MCF 10A (cell line): ENCODE measurements around the gene FILIP1L. TPM values are rescaled to one million over a fixed set of nuclear protein-coding genes. Genes with fewer than 3 reads are reported as not detected.
A peak's percentile ranks its signal among the peaks of the same experiment; 100 is the strongest.

Experiments
- BruUV-seq: library from RNA; stranded (reverse); fragments of 400-500 nt; replicated peaks from 2 replicates; lab custom pipeline; 2021; lab: Mats Ljungman, UMichigan
- CTCF ChIA-PET: fragments of 300-600 bp; sonication (Branson Sonifier 250); formaldehyde crosslinking; extraction: SDS; loops from one replicate; lab custom pipeline; 2021; ENCODE audit warnings: antibody characterized with exemption, inconsistent platforms; lab: Yijun Ruan, JAX
- POLR2A ChIA-PET: fragments of 300-600, 350-650 bp; sonication (Branson Sonifier 250); formaldehyde crosslinking; extraction: SDS; loops from one replicate; lab custom pipeline; 2020; ENCODE audit warnings: antibody characterized with exemption, inconsistent platforms; lab: Yijun Ruan, JAX
- DNase-seq: peaks from one replicate; pipeline ENCODE4 v3.0.0-alpha.2; 2018; ENCODE audit not compliant: unreplicated experiment
- H3K27ac Mint-ChIP-seq: one replicate; pipeline ENCODE4 v1.8.0; 2022; ENCODE audit warnings: mild to moderate bottlenecking, low read depth, mixed read lengths; ENCODE audit not compliant: unreplicated experiment
- H3K27me3 Mint-ChIP-seq: one replicate; pipeline ENCODE4 v1.8.0; 2022; ENCODE audit warnings: mixed read lengths; ENCODE audit not compliant: insufficient read depth, unreplicated experiment
- H3K36me3 Mint-ChIP-seq: one replicate; pipeline ENCODE4 v1.8.0; 2022; ENCODE audit warnings: mild to moderate bottlenecking, moderate library complexity, mixed read lengths; ENCODE audit not compliant: insufficient read depth, unreplicated experiment
- H3K4me1 Mint-ChIP-seq: one replicate; pipeline ENCODE4 v1.8.0; 2022; ENCODE audit warnings: mixed read lengths; ENCODE audit not compliant: insufficient read depth, unreplicated experiment
- H3K4me3 Mint-ChIP-seq: one replicate; pipeline ENCODE4 v1.8.0; 2022; ENCODE audit warnings: mild to moderate bottlenecking, moderate library complexity, mixed read lengths; ENCODE audit not compliant: unreplicated experiment
- H3K9me3 Mint-ChIP-seq: one replicate; pipeline ENCODE4 v1.8.0; 2022; ENCODE audit warnings: mixed read lengths; ENCODE audit not compliant: unreplicated experiment
- intact Hi-C: fragments of 100-400 bp; cut with micrococcal nuclease; formaldehyde crosslinking; loops from 2 replicates; pipeline ENCODE4 v1.14.1; 2022
- total RNA-seq: library from RNA; stranded (reverse); gene quantifications from 2 replicates; pipeline ENCODE4 v1.2.3, GENCODE V29; 2022
- TF ChIP-seq, protein P1 (sequence below): fragments of 200-600 bp; IDR thresholded peaks from one replicate; pipeline ENCODE4 v1.8.0; 2022; ENCODE audit warnings: antibody characterized with exemption, mild to moderate bottlenecking; ENCODE audit not compliant: unreplicated experiment

The FILIP1L gene
- total RNA-seq, 1 experiment from 2014 or later = 2.4 TPM

DNA sequence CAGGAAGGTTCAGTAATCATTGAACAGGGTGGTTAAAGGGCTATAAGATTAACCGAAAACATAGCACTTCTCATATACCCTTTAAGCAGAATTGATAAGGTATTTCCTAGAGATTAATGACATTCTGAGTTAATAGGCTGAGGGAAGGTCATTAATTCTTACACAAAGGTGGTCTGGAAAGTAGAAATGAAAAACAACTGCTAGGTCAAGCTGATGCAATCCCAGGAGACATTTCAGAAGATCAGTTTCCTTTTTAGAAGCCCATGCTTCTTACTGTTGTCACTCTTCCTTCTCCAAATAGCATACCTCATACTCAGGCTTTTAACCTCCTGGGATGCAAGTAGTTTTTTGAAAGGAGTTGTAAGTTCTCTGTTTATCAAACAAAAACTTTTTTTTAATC lies 8.8 kb downstream of the FILIP1L start:
- TF ChIP-seq, protein P1, sequence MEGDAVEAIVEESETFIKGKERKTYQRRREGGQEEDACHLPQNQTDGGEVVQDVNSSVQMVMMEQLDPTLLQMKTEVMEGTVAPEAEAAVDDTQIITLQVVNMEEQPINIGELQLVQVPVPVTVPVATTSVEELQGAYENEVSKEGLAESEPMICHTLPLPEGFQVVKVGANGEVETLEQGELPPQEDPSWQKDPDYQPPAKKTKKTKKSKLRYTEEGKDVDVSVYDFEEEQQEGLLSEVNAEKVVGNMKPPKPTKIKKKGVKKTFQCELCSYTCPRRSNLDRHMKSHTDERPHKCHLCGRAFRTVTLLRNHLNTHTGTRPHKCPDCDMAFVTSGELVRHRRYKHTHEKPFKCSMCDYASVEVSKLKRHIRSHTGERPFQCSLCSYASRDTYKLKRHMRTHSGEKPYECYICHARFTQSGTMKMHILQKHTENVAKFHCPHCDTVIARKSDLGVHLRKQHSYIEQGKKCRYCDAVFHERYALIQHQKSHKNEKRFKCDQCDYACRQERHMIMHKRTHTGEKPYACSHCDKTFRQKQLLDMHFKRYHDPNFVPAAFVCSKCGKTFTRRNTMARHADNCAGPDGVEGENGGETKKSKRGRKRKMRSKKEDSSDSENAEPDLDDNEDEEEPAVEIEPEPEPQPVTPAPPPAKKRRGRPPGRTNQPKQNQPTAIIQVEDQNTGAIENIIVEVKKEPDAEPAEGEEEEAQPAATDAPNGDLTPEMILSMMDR = no peak
- Mint-ChIP-seq H3K4me3 (no peak overlapping the region), H3K27me3 (no peaks in the 10 kb centered on the region), H3K36me3 (peaks cover 9% of the 10 kb centered on the region), H3K9me3 (peaks cover 7% of the 10 kb centered on the region), H3K4me1 (peaks cover 25% of the 10 kb centered on the region), H3K27ac (peak overlapping the region; percentile 39)
- no TSS peak for BruUV-seq
- CTCF ChIA-PET = interaction anchor here (0.7 to 2.2 kb wide), 5 partner anchors 13 to 261 kb away, joined by 3 to 7 read pairs (median 4); no protein-coding TSS in a partner anchor
- POLR2A ChIA-PET = interaction anchor here (0.6 to 2.0 kb wide), 5 partner anchors 37 to 265 kb away, joined by 3 to 8 read pairs (median 4); partner anchors contain the start of gene TBC1D23
- intact Hi-C loops = no loop called here
- DNase-seq = no peak

DNA sequence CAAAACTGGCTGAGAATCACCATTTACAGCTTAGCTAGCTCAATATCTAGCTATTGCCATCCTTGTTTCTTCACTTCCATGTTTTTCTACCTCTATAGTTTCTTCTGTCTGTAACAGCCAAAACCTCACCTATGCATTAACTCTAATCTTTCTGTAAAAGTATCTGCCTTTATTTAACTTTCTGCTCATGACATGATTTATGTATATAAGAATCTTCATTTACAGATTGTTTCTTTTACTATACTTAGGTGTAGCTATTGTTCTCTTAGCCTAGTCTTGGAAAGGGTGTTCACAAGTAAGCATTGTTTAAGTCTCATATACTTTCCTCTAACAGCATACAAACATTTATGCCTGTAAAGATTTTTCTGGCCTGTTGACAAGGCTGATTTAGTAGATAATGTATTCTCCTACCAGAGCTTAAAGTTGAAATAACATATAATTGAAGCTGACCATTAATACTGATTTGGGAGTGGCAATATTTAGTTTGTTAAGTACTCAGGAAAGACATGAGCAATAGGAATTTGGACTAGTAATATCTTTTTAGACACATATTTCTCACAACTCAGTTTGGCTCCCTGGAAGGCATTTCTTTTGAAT lies 9.4 kb downstream of the FILIP1L start:
- POLR2A ChIA-PET = interaction anchor here (1.1 kb wide), 1 partner anchor 40 kb away, joined by 4 read pairs; no protein-coding TSS in a partner anchor
- Mint-ChIP-seq H3K36me3 (peaks cover 9% of the 10 kb centered on the region), H3K4me1 (peaks cover 25% of the 10 kb centered on the region), H3K9me3 (peaks cover 7% of the 10 kb centered on the region), H3K27ac (peak overlapping the region; percentile 39), H3K4me3 (no peak overlapping the region), H3K27me3 (no peaks in the 10 kb centered on the region)
- CTCF ChIA-PET = interaction anchor here (0.7 to 2.2 kb wide), 4 partner anchors 12 to 260 kb away, joined by 3 to 7 read pairs (median 4); no protein-coding TSS in a partner anchor
- TF ChIP-seq, protein P1 = no peak
- intact Hi-C loops = no loop called here
- no peak for DNase-seq
- BruUV-seq = no TSS peak

DNA sequence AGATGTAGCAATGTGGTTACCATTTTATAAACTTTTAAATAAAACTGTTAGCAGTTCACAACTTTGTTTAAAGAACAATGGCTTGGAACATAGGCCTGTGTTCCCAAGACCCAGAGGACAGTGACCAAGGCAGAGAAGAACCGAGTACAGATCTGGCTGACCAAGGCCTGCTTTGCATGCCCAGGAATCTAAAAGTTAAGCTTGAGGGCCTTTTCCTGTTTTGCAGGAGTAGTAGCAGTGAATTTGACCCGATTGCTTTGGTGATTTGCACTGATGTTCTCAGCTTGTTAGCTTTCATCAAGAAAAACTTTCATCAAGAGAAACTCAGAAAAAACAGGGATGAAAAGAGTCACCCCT lies 9.9 kb downstream of the FILIP1L start:
- intact Hi-C loops = no loop called here
- CTCF ChIA-PET = interaction anchor here (1.1 to 1.5 kb wide), 3 partner anchors 22 to 260 kb away, joined by 3 to 5 read pairs (median 3); no protein-coding TSS in a partner anchor
- Mint-ChIP-seq H3K9me3 (peaks cover 7% of the 10 kb centered on the region), H3K27me3 (no peaks in the 10 kb centered on the region), H3K27ac (no peak overlapping the region), H3K4me3 (no peak overlapping the region), H3K36me3 (peaks cover 9% of the 10 kb centered on the region), H3K4me1 (peaks cover 25% of the 10 kb centered on the region)
- POLR2A ChIA-PET = no interaction called here
- TF ChIP-seq, protein P1 = no peak
- BruUV-seq = no TSS peak
- no peak for DNase-seq

DNA sequence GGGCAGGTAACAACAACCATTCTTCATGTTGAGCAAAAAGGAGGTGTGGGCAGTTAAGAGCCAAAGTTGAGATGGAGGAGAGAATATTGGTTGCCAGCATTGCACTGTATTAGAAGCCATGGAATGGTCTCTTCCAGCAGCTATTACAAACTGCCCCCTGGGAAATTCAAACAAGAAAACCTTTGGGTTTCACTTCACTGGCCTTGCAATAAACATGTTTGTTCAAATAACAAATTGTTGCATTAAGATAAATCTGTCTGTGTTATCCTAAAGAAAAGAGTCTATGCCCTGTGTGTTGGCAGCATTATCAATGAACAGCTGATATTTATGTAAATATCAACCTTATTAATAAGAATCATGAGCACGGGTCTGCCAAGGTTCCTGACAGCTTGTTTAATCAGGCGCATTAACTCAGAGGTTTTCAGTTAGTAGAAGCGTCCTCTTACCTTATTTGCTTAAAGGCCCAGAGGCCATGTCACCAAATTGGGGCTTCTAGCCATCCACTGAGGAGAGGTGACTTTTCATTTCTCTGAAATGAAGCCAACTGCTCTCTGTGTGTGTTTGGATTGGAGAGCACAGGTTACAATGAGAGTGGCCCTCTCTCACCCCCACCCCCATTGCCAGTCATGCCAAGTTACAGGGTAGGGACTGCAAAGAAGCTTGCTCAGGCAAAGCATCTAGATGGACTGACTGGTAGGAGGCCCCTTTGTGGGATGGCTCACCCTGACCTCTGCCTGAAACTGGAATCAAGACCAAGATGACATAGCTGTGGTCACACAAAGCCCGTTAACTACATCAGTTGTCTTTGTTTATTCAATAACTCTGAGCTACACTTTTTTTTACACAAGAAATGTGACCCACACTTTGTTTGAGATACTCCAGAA lies 10.5 kb downstream of the FILIP1L start:
- peaks cover 7% of the 10 kb centered on the region for H3K9me3 Mint-ChIP-seq
- no peak for DNase-seq
- H3K27me3 Mint-ChIP-seq = no peaks in the 10 kb centered on the region
- H3K4me1 Mint-ChIP-seq = peaks cover 25% of the 10 kb centered on the region
- intact Hi-C loops = no loop called here
- peaks cover 9% of the 10 kb centered on the region for H3K36me3 Mint-ChIP-seq
- BruUV-seq = no TSS peak
- TF ChIP-seq, protein P1 = no peak
- POLR2A ChIA-PET = no interaction called here
- CTCF ChIA-PET = interaction anchor here (0.5 to 1.1 kb wide), 3 partner anchors 22 to 136 kb away, joined by 3 read pairs; no protein-coding TSS in a partner anchor
- no peak overlapping the region for H3K27ac Mint-ChIP-seq
- no peak overlapping the region for H3K4me3 Mint-ChIP-seq
